CD4-positive, CD25-positive, alpha-beta regulatory T cell (primary cell): ENCODE data around the gene SYT1. TPM values are rescaled to one million over a fixed set of nuclear protein-coding genes. Genes with fewer than 3 reads are reported as not detected.

Experiments used
- ATAC-seq, 2 donors: fragments of 150-1000 bp; cut with Tn5 transposase; one replicate each; pipeline ENCODE4 v1.10.0; 2021; ENCODE audit warnings: low read depth in 2 of 2, moderate number of reproducible peaks in 2 of 2, moderate library complexity in 1 of 2
- DNase-seq, 3 donors: peaks; one replicate each; pipeline versions ENCODE4 v3.0.0 to v3.0.0-alpha.2; 2012 to 2022; ENCODE audit warnings: mixed read lengths in 1 of 3
- H3K27ac ChIP-seq: one replicate; pipeline ENCODE4 v1.7.0; 2013; ENCODE audit warnings: mild to moderate bottlenecking, low read length; ENCODE audit not compliant: insufficient read depth, poor library complexity, severe bottlenecking
- H3K27me3 ChIP-seq: one replicate; pipeline ENCODE4 v1.7.0; 2013; ENCODE audit warnings: low read length; ENCODE audit not compliant: control insufficient read depth, insufficient read depth
- H3K36me3 ChIP-seq: one replicate; pipeline ENCODE4 v1.7.0; 2013; ENCODE audit warnings: mild to moderate bottlenecking, low read length, moderate library complexity; ENCODE audit not compliant: control insufficient read depth, insufficient read depth
- H3K4me1 ChIP-seq: 2 replicates; pipeline ENCODE4 v1.7.0; 2013; ENCODE audit warnings: mild to moderate bottlenecking, low read length; ENCODE audit not compliant: insufficient read depth, control insufficient read depth, poor library complexity, severe bottlenecking
- H3K4me3 ChIP-seq: one replicate; pipeline ENCODE4 v1.7.0; 2013; ENCODE audit warnings: low read depth, mild to moderate bottlenecking, low read length, moderate library complexity
- H3K9me3 ChIP-seq, 2 experiments: 1 replicate in 1 of 2; 2 replicates in 1 of 2; pipeline ENCODE4 v1.7.0; 2013; ENCODE audit warnings: low read length in 2 of 2, mild to moderate bottlenecking in 1 of 2, moderate library complexity in 1 of 2; ENCODE audit not compliant: control insufficient read depth in 2 of 2
- H3K27ac Mint-ChIP-seq, 3 donors: one replicate each; pipeline ENCODE4 v1.8.0; 2020 to 2022; ENCODE audit warnings: mild to moderate bottlenecking in 3 of 3, mixed read lengths in 3 of 3, moderate library complexity in 2 of 3
- H3K27me3 Mint-ChIP-seq: one replicate; pipeline ENCODE4 v1.8.0; 2022; ENCODE audit warnings: mild to moderate bottlenecking, mixed read lengths
- H3K36me3 Mint-ChIP-seq: one replicate; pipeline ENCODE4 v1.8.0; 2020; ENCODE audit warnings: mixed read lengths
- H3K4me1 Mint-ChIP-seq, 4 donors: one replicate each; pipeline ENCODE4 v1.8.0; 2020 to 2022; ENCODE audit warnings: mixed read lengths in 4 of 4, mild to moderate bottlenecking in 1 of 4
- H3K4me3 Mint-ChIP-seq, 4 donors: one replicate each; pipeline ENCODE4 v1.8.0; 2020 to 2022; ENCODE audit warnings: mild to moderate bottlenecking in 4 of 4, mixed read lengths in 4 of 4, moderate library complexity in 3 of 4
- H3K9me3 Mint-ChIP-seq, 7 donors: one replicate each; pipeline ENCODE4 v1.8.0; 2020 to 2022; ENCODE audit warnings: mixed read lengths in 7 of 7, mild to moderate bottlenecking in 3 of 7, moderate library complexity in 2 of 7
- polyA plus RNA-seq, 4 donors: library from polyadenylated mRNA; unstranded; fragments of 300-500 nt; fragmentation: Illumina TruSeq; gene quantifications; one replicate each; pipeline ENCODE4 v1.2.3, GENCODE V29; 2021
- total RNA-seq: library from RNA; stranded (reverse); gene quantifications from one replicate; pipeline ENCODE4 v1.2.3, GENCODE V29; 2022

Gene SYT1
- total and polyA plus RNA-seq, 5 donors from 2014 or later, result not detected

GRCh38 chr12:79435742-79436141, 571.2 kb downstream of the SYT1 start:
- Mint-ChIP-seq H3K27me3 (no peaks in the 10 kb centered on the region), H3K27ac (no peak overlapping the region), H3K9me3 (peaks cover 0 to 4% (median 0%) of the 10 kb centered on the region in 7 donors), H3K4me3 (no peak overlapping the region), H3K36me3 (no peaks in the 10 kb centered on the region), H3K4me1 (no peaks in the 10 kb centered on the region)
- DNase-seq, result no peak
- H3K4me1 ChIP-seq, result no peaks in the 10 kb centered on the region
- no peaks in the 10 kb centered on the region for H3K9me3 ChIP-seq
- H3K4me3 ChIP-seq, result no peak overlapping the region
- no peak for ATAC-seq
- no peak overlapping the region for H3K27ac ChIP-seq
- H3K27me3 ChIP-seq, result no peaks in the 10 kb centered on the region
- no peaks in the 10 kb centered on the region for H3K36me3 ChIP-seq

GRCh38 chr12:79438480-79439174, 574.1 kb downstream of the SYT1 start:
- Histone ChIP-seq H3K4me3 (no peak overlapping the region), H3K4me1 (no peaks in the 10 kb centered on the region), H3K9me3 (no peaks in the 10 kb centered on the region), H3K27me3 (no peaks in the 10 kb centered on the region), H3K36me3 (no peaks in the 10 kb centered on the region), H3K27ac (no peak overlapping the region)
- ATAC-seq (no peak), DNase-seq (no peak)
- Mint-ChIP-seq H3K36me3 (no peaks in the 10 kb centered on the region), H3K27ac (no peak overlapping the region), H3K27me3 (no peaks in the 10 kb centered on the region), H3K4me3 (no peak overlapping the region), H3K4me1 (no peaks in the 10 kb centered on the region), H3K9me3 (peaks cover 0 to 4% (median 2%) of the 10 kb centered on the region in 7 donors)

GRCh38 chr12:79439175-79439825, 574.7 kb downstream of the SYT1 start:
- no peaks in the 10 kb centered on the region for H3K4me1 Mint-ChIP-seq
- H3K4me3 Mint-ChIP-seq, result no peak overlapping the region
- H3K27me3 Mint-ChIP-seq, result no peaks in the 10 kb centered on the region
- Histone ChIP-seq H3K36me3 (no peaks in the 10 kb centered on the region), H3K4me3 (no peak overlapping the region), H3K27me3 (no peaks in the 10 kb centered on the region), H3K27ac (no peak overlapping the region), H3K4me1 (no peaks in the 10 kb centered on the region), H3K9me3 (no peaks in the 10 kb centered on the region)
- H3K27ac Mint-ChIP-seq, result no peak overlapping the region
- ATAC-seq (no peak), DNase-seq (no peak)
- H3K9me3 Mint-ChIP-seq, result peaks cover 0 to 4% (median 2%) of the 10 kb centered on the region in 7 donors
- H3K36me3 Mint-ChIP-seq, result no peaks in the 10 kb centered on the region

DNA sequence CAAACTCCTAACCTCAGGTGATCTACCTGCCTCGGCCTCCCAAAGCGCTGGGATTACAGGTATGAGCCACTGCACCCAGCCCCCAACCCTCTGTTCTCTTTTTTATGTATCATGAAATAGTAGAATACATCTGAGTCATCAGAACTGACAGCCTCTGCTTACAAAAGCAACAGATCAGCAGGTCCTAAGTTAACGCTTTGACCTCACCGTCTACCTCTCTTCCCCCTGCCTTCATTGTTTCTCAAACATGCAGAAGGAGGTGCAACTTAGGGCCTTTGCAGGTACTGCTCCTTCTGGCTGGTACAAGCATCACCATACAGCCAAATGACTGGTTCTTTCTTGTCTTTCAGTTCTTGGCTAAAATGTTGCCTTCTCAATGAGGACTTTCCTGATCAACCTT, 577.0 kb downstream of the SYT1 start:
- no peaks in the 10 kb centered on the region for H3K36me3 ChIP-seq
- ATAC-seq (no peak), DNase-seq (no peak)
- no peaks in the 10 kb centered on the region for H3K9me3 ChIP-seq
- Mint-ChIP-seq H3K4me1 (no peaks in the 10 kb centered on the region), H3K36me3 (no peaks in the 10 kb centered on the region), H3K27me3 (no peaks in the 10 kb centered on the region), H3K27ac (no peak overlapping the region), H3K4me3 (no peak overlapping the region), H3K9me3 (peaks cover 0 to 4% (median 0%) of the 10 kb centered on the region in 7 donors)
- no peaks in the 10 kb centered on the region for H3K27me3 ChIP-seq
- H3K4me3 ChIP-seq, result no peak overlapping the region
- H3K27ac ChIP-seq, result no peak overlapping the region
- no peaks in the 10 kb centered on the region for H3K4me1 ChIP-seq

DNA sequence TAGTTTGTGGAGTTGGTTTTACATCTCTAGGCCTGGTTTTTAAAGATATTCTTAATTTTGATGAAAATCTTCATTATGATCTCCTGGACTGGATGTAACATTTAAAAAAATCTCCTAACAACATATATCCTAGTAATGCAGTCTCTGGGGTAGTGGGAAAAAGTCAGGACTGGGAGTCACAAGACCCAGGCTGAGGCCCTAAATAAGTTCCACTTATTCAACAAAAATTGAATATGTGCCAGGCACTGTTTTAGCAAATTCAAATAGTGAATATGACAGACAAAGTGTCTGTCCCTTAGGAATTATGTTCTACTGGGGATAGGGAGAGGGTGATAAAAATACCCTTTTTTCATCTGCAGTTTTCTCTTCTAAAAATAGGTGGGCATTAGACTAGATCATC, 577.8 kb downstream of the SYT1 start:
- H3K4me1 ChIP-seq, result no peaks in the 10 kb centered on the region
- Mint-ChIP-seq H3K27ac (no peak overlapping the region), H3K9me3 (peaks cover 0 to 5% (median 0%) of the 10 kb centered on the region in 7 donors), H3K4me1 (no peaks in the 10 kb centered on the region), H3K36me3 (no peaks in the 10 kb centered on the region), H3K27me3 (no peaks in the 10 kb centered on the region), H3K4me3 (no peak overlapping the region)
- no peaks in the 10 kb centered on the region for H3K9me3 ChIP-seq
- no peaks in the 10 kb centered on the region for H3K36me3 ChIP-seq
- DNase-seq (no peak), ATAC-seq (no peak)
- H3K4me3 ChIP-seq, result no peak overlapping the region
- no peaks in the 10 kb centered on the region for H3K27me3 ChIP-seq
- no peak overlapping the region for H3K27ac ChIP-seq

- no peak overlapping the region for H3K27ac ChIP-seq
- H3K4me1 ChIP-seq, result no peaks in the 10 kb centered on the region
- Mint-ChIP-seq H3K4me3 (no peak overlapping the region), H3K4me1 (no peaks in the 10 kb centered on the region), H3K27ac (no peak overlapping the region), H3K27me3 (no peaks in the 10 kb centered on the region), H3K36me3 (no peaks in the 10 kb centered on the region), H3K9me3 (peaks cover 0 to 6% (median 0%) of the 10 kb centered on the region in 7 donors)
- no peak for ATAC-seq
- H3K9me3 ChIP-seq, result no peaks in the 10 kb centered on the region
- H3K27me3 ChIP-seq, result no peaks in the 10 kb centered on the region
- no peak for DNase-seq
- H3K4me3 ChIP-seq, result no peak overlapping the region
- H3K36me3 ChIP-seq, result no peaks in the 10 kb centered on the region
Observed at GRCh38 chr12:79444089-79444488, 579.5 kb downstream of the SYT1 start.

DNA sequence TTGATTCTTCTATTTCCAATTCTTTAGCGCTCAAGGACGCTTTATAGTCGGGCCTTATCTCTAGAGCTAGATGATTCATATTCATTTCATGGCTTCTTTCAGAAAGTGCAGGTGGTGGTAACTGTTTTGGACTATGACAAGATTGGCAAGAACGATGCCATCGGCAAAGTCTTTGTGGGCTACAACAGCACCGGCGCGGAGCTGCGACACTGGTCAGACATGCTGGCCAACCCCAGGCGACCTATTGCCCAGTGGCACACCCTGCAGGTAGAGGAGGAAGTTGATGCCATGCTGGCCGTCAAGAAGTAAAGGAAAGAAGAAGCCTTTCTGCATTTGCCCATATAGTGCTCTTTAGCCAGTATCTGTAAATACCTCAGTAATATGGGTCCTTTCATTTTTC, 584.2 kb downstream of the SYT1 start:
- peaks cover 0 to 5% (median 1%) of the 10 kb centered on the region in 7 donors for H3K9me3 Mint-ChIP-seq
- no peak overlapping the region for H3K27ac ChIP-seq

GRCh38 chr12:79451365-79451764, 586.8 kb downstream of the SYT1 start:
- Mint-ChIP-seq H3K9me3 (peaks cover 0 to 5% (median 3%) of the 10 kb centered on the region in 7 donors), H3K27me3 (no peaks in the 10 kb centered on the region), H3K27ac (no peak overlapping the region), H3K4me1 (no peaks in the 10 kb centered on the region), H3K4me3 (no peak overlapping the region), H3K36me3 (no peaks in the 10 kb centered on the region)
- Histone ChIP-seq H3K4me3 (no peak overlapping the region), H3K4me1 (no peaks in the 10 kb centered on the region), H3K27ac (no peak overlapping the region), H3K27me3 (no peaks in the 10 kb centered on the region), H3K36me3 (no peaks in the 10 kb centered on the region), H3K9me3 (no peaks in the 10 kb centered on the region)
- ATAC-seq (no peak), DNase-seq (no peak)

More for the DNA sequence above, 584.2 kb downstream of the SYT1 start:
- DNase-seq, result no peak
- H3K4me1 Mint-ChIP-seq, result no peaks in the 10 kb centered on the region
- H3K27ac Mint-ChIP-seq, result no peak overlapping the region
- H3K27me3 ChIP-seq, result no peaks in the 10 kb centered on the region
- H3K36me3 ChIP-seq, result no peaks in the 10 kb centered on the region
- H3K36me3 Mint-ChIP-seq, result no peaks in the 10 kb centered on the region
- ATAC-seq, result no peak
- no peak overlapping the region for H3K4me3 Mint-ChIP-seq
- H3K9me3 ChIP-seq, result no peaks in the 10 kb centered on the region
- no peaks in the 10 kb centered on the region for H3K27me3 Mint-ChIP-seq
- no peak overlapping the region for H3K4me3 ChIP-seq
- H3K4me1 ChIP-seq, result no peaks in the 10 kb centered on the region
